ENCODE data around the gene ADPRHL1. TPM values are rescaled to one million over a fixed set of nuclear protein-coding genes. Genes with fewer than 3 reads are reported as not detected.
"Not testable (repeated sequence)": the region's sequence is repeated elsewhere in the genome, so short reads cannot be mapped to it uniquely, and the experiment has no call there.

The ADPRHL1 gene
- total RNA-seq, 1 experiment from 2014 or later, result 2.7 TPM

DNA sequence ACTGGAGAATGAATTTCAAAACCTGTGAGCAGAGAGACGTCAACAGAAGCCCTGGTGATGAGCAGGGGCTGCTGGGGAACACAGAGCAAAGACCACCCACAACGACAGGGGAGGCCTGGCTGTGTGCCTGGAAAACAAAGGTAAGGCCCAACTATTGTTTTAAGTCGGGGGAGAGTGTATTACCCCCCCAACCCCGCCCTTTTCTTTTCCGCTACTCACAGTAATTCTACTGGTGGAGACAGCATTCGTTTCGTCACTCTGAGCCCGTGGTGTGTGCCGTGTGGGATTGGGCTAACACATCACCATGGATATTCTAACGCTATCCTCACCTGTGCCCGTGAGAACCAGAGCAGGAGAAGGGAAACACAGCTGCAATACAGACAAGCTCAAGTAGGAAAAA, 18.6 kb upstream of the ADPRHL1 start:
- H2BK15ac ChIP-seq (ENCODE audit: low read depth, low read length), result no peak overlapping the region
- no peaks in the 10 kb centered on the region for H3K79me2 ChIP-seq (ENCODE audit: insufficient read depth, low read length)
- no peak overlapping the region for H3K18ac ChIP-seq (ENCODE audit: insufficient read length, low read depth, low read length)
- no peak overlapping the region for H2BK120ac ChIP-seq (ENCODE audit: low read depth, low read length, poor library complexity, severe bottlenecking)
- no peak for DNase-seq
- no CpG with 5 or more reads among the region's 11 CpGs for WGBS (ENCODE audit: extremely low coverage, insufficient read length, low lambda C conversion rate)
- no peak overlapping the region for H3K4me2 ChIP-seq (ENCODE audit: insufficient read depth, insufficient read length, low read length)
- no peak overlapping the region for H2BK12ac ChIP-seq (ENCODE audit: insufficient read length, low read depth, low read length)
- TF ChIP-seq CTCF (conservative IDR thresholded peaks at IDR 0.05), result no peak
- Mint-ChIP-seq H3K27ac (peak overlapping the region in 2 of 3 experiments; percentile 62 to 81; a peak in 4 of 7 replicates), H3K4me1 (peaks cover 15 to 35% of the 10 kb centered on the region in 2 experiments), H3K4me3 (no peak overlapping the region), H3K27me3 (ENCODE audit: low read depth) (no peaks in the 10 kb centered on the region), H3K36me3 (ENCODE audit: insufficient read depth in 1 of 3, low read depth in 3 of 3) (peaks cover 19 to 71% (median 66%) of the 10 kb centered on the region in 3 experiments), H3K9me3 (no peaks in the 10 kb centered on the region; a peak in 1 of 5 replicates)
- H2BK20ac ChIP-seq (ENCODE audit: low read depth, low read length, poor library complexity, severe bottlenecking), result no peak overlapping the region
- no peaks in the 10 kb centered on the region for H4K20me1 ChIP-seq (ENCODE audit: control insufficient read depth, insufficient read depth, insufficient read length)
- no peak overlapping the region for H3K14ac ChIP-seq (ENCODE audit: insufficient read depth, low read length)
- H3K27ac ChIP-seq (ENCODE audit: insufficient read length, low read depth, low read length), result no peak overlapping the region
- H2AK5ac ChIP-seq (ENCODE audit: insufficient read length, low read length), result no peak overlapping the region
- no peak overlapping the region for H3K56ac ChIP-seq (ENCODE audit: insufficient read length, low read depth, low read length)
- no peak overlapping the region for H3K23ac ChIP-seq (ENCODE audit: insufficient read length, low read depth, low read length)
- H3T11ph ChIP-seq (ENCODE audit: low read length), result no peak overlapping the region
- H3K27me3 ChIP-seq (ENCODE audit: insufficient read depth, low read length), result no peaks in the 10 kb centered on the region
- H3K4ac ChIP-seq (ENCODE audit: low read depth, low read length), result no peak overlapping the region
- H3K9ac ChIP-seq (ENCODE audit: extremely low read depth, insufficient read length, low read length), result no peak overlapping the region
- no peak overlapping the region for H4K8ac ChIP-seq (replicated peaks; ENCODE audit: insufficient read length, low read depth, low read length)
- H4K5ac ChIP-seq (ENCODE audit: insufficient read length, low read depth, low read length), result no peak overlapping the region
- H3K9me3 ChIP-seq (ENCODE audit: control insufficient read depth, low read depth, low read length), result no peaks in the 10 kb centered on the region
- H3K4me1 ChIP-seq (ENCODE audit: insufficient read depth, low read length), result no peaks in the 10 kb centered on the region
- no peaks in the 10 kb centered on the region for H3K79me1 ChIP-seq (ENCODE audit: insufficient read depth, low read depth, low read length, poor library complexity, severe bottlenecking)
- H2BK5ac ChIP-seq (ENCODE audit: insufficient read length, low read length), result no peak overlapping the region
- no peak overlapping the region for H2AFZ ChIP-seq (ENCODE audit: low read length)
- no peak overlapping the region for H4K91ac ChIP-seq (ENCODE audit: insufficient read length, low read depth, low read length)
- peaks cover 2% of the 10 kb centered on the region for H3K23me2 ChIP-seq (ENCODE audit: insufficient read length, low read depth, low read length, poor library complexity, severe bottlenecking)

DNA sequence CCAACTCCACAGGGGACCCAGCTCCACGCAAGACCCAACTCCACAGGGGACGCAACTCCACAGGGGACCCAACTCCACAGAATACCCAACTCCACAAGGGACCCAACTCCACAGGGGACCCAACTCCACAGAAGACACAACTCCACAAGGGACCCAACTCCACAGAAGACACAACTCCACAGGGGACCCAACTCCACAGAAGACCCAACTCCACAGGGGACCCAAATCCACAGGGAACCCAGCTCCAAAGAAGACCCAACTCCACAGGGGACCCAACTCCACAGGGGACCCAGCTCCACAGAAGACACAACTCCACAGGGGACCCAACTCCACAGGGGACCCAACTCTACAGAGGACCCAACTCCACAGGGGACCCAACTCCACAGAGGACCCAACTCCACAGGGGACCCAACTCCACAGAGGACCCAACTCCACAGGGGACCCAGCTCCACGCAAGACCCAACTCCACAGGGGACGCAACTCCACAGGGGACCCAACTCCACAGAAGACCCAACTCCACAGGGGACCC, 17.4 kb upstream of the ADPRHL1 start:
- not testable (repeated sequence) for H3K4ac ChIP-seq (ENCODE audit: low read depth, low read length); H2BK20ac ChIP-seq (ENCODE audit: low read depth, low read length, poor library complexity, severe bottlenecking); H3K56ac ChIP-seq (ENCODE audit: insufficient read length, low read depth, low read length); H3K9me3 ChIP-seq (ENCODE audit: control insufficient read depth, low read depth, low read length); H2BK120ac ChIP-seq (ENCODE audit: low read depth, low read length, poor library complexity, severe bottlenecking); H4K8ac ChIP-seq (replicated peaks; ENCODE audit: insufficient read length, low read depth, low read length); H3K4me2 ChIP-seq (ENCODE audit: insufficient read depth, insufficient read length, low read length); H4K20me1 ChIP-seq (ENCODE audit: control insufficient read depth, insufficient read depth, insufficient read length); H3K18ac ChIP-seq (ENCODE audit: insufficient read length, low read depth, low read length); H3K23ac ChIP-seq (ENCODE audit: insufficient read length, low read depth, low read length); H3T11ph ChIP-seq (ENCODE audit: low read length); H4K5ac ChIP-seq (ENCODE audit: insufficient read length, low read depth, low read length); H3K23me2 ChIP-seq (ENCODE audit: insufficient read length, low read depth, low read length, poor library complexity, severe bottlenecking); H3K79me1 ChIP-seq (ENCODE audit: insufficient read depth, low read depth, low read length, poor library complexity, severe bottlenecking); H2BK15ac ChIP-seq (ENCODE audit: low read depth, low read length); H2AK5ac ChIP-seq (ENCODE audit: insufficient read length, low read length); H3K9ac ChIP-seq (ENCODE audit: extremely low read depth, insufficient read length, low read length); H3K4me1 ChIP-seq (ENCODE audit: insufficient read depth, low read length); H4K91ac ChIP-seq (ENCODE audit: insufficient read length, low read depth, low read length); H3K4me3 Mint-ChIP-seq; H3K27ac ChIP-seq (ENCODE audit: insufficient read length, low read depth, low read length); H2BK5ac ChIP-seq (ENCODE audit: insufficient read length, low read length); H2BK12ac ChIP-seq (ENCODE audit: insufficient read length, low read depth, low read length); H2AFZ ChIP-seq (ENCODE audit: low read length); DNase-seq; H3K27me3 ChIP-seq (ENCODE audit: insufficient read depth, low read length); H3K27me3 Mint-ChIP-seq (ENCODE audit: low read depth); H3K14ac ChIP-seq (ENCODE audit: insufficient read depth, low read length); H3K9me3 Mint-ChIP-seq; H3K79me2 ChIP-seq (ENCODE audit: insufficient read depth, low read length)
- peaks cover 20 to 62% (median 61%) of the 10 kb centered on the region in 3 experiments; a peak in 6 of 7 replicates for H3K36me3 Mint-ChIP-seq (ENCODE audit: insufficient read depth in 1 of 3, low read depth in 3 of 3)
- no CpG with 5 or more reads among the region's 4 CpGs for WGBS (ENCODE audit: extremely low coverage, insufficient read length, low lambda C conversion rate)
- H3K4me1 Mint-ChIP-seq, result peaks cover 15 to 35% of the 10 kb centered on the region in 2 experiments
- peak overlapping the region in 1 of 3 experiments; percentile 81; a peak in 2 of 7 replicates for H3K27ac Mint-ChIP-seq
